Lung (tissue), 12 donors: ENCODE measurements around the gene EPN1. TPM values are rescaled to one million over a fixed set of nuclear protein-coding genes. Genes with fewer than 3 reads are reported as not detected.

Experiments used
- ATAC-seq: fragments of 200-7000 bp; cut with Tn5 transposase; one replicate; pipeline ENCODE4 v1.9.1; 2020; ENCODE audit warnings: moderate number of reproducible peaks; ENCODE audit not compliant: insufficient read depth, low FRiP score
- DNase-seq, 3 donors: peaks; one replicate each; pipeline ENCODE4 v3.0.0-alpha.2; 2013 to 2017
- H3K27ac ChIP-seq, 2 donors: one replicate each; pipeline ENCODE4 v1.5.1; 2013; ENCODE audit warnings: mild to moderate bottlenecking in 2 of 2, moderate library complexity in 2 of 2, control low read depth in 1 of 2, inconsistent platforms in 1 of 2, low read depth in 1 of 2, low read length in 1 of 2
- H3K27me3 ChIP-seq, 3 donors: one replicate each; pipeline ENCODE4 v1.5.1; 2013; ENCODE audit warnings: low read length in 2 of 3; ENCODE audit not compliant: control insufficient read depth in 3 of 3, insufficient read depth in 3 of 3
- H3K36me3 ChIP-seq, 4 donors: one replicate each; pipeline ENCODE4 v1.5.1; 2013; ENCODE audit warnings: low read length in 4 of 4, mild to moderate bottlenecking in 1 of 4, moderate library complexity in 1 of 4; ENCODE audit not compliant: control insufficient read depth in 4 of 4, insufficient read depth in 4 of 4
- H3K4me1 ChIP-seq, 5 donors: one replicate each; pipeline ENCODE4 v1.5.1; 2013; ENCODE audit warnings: low read length in 5 of 5, mild to moderate bottlenecking in 2 of 5, moderate library complexity in 1 of 5; ENCODE audit not compliant: control insufficient read depth in 5 of 5, insufficient read depth in 5 of 5
- H3K4me3 ChIP-seq: one replicate; pipeline ENCODE4 v1.5.1; 2013; ENCODE audit warnings: mild to moderate bottlenecking, control low read depth, moderate library complexity
- H3K9ac ChIP-seq, 2 donors: one replicate each; pipeline ENCODE4 v1.5.1; 2013; ENCODE audit warnings: low read length in 2 of 2, control low read depth in 1 of 2; ENCODE audit not compliant: insufficient read depth in 1 of 2
- H3K9me3 ChIP-seq, 4 donors: one replicate each; pipeline ENCODE4 v1.5.1; 2013; ENCODE audit warnings: low read length in 3 of 4, mild to moderate bottlenecking in 1 of 4, moderate library complexity in 1 of 4; ENCODE audit not compliant: control insufficient read depth in 4 of 4, insufficient read depth in 3 of 4
- CTCF ChIP-seq: IDR thresholded peaks from 2 replicates; pipeline ENCODE4 v1.5.1; 2012; ENCODE audit warnings: mild to moderate bottlenecking; ENCODE audit errors: control extremely low read depth, extremely low read depth
- WGBS, 2 donors: extraction: QIAGEN DNeasy Blood & Tissue Kit; methylation state at CpG; one replicate each; pipeline ENCODE4 v1.1.7; 2013; 5-methylcytosine and 5-hydroxymethylcytosine counted together
- polyA plus RNA-seq, 2 donors: library from polyadenylated mRNA; stranded (reverse); fragments of 200-250 nt; gene quantifications; one replicate each; pipeline ENCODE4 v1.2.1, GENCODE V29; 2013
- total RNA-seq, 2 donors: library from RNA; depleted of rRNA in 1 of 2; stranded (reverse); fragments of >200 nt in 1 of 2; gene quantifications; one replicate each; pipeline ENCODE4 v1.2.1, GENCODE V29; 2014 to 2021
- donor health status: control.
- donor health status: control.
- donor health status: Bipolar disorder and iron deficiency.
- donor health status: healthy.
- donor health status: DM: yes; HTN: yes; CAD: no.

The EPN1 gene
- total and polyA plus RNA-seq, 4 donors, result 84.8 to 140 (median 99.5) TPM

- Histone ChIP-seq H3K36me3 (peaks cover 0 to 16% (median 3%) of the 10 kb centered on the region in 4 donors), H3K9ac (peak within 1 kb of the TSS in 1 of 2 donors; percentile 65), H3K4me1 (peaks cover 0 to 29% (median 15%) of the 10 kb centered on the region in 5 donors), H3K4me3 (peak within 1 kb of the TSS; percentile 69), H3K27me3 (no peaks in the 10 kb centered on the region), H3K9me3 (no peaks in the 10 kb centered on the region), H3K27ac (peak within 1 kb of the TSS; percentile 77 to 80)
- DNase-seq (peak; percentile 87 to 90 (median 88)), ATAC-seq (peak; percentile 60)
- 1 to 2% methylated on average over 60 to 87 of the region's 87 CpGs for WGBS, 2 donors
- no peak for TF ChIP-seq CTCF
These were observed 27.1 kb upstream of the EPN1 start, which contains the start of gene CCDC106 for GRCh38 chr19:55647732-55648584. CCDC106 (plus strand) TSS chr19:55648212; CDS start chr19:55649047, 835 bp downstream.

- peak overlapping the region in 1 of 2 donors; percentile 65 for H3K9ac ChIP-seq
- peak in 1 of 3 donors; percentile 20 for DNase-seq
- H3K4me3 ChIP-seq, result peak overlapping the region; percentile 69
- WGBS, 2 donors, result 19 to 21% methylated on average over 24 to 25 of the region's 25 CpGs
- peaks cover 0 to 25% (median 14%) of the 10 kb centered on the region in 5 donors for H3K4me1 ChIP-seq
- H3K27ac ChIP-seq, result peak overlapping the region; percentile 77 to 80
- H3K9me3 ChIP-seq, result no peaks in the 10 kb centered on the region
- no peaks in the 10 kb centered on the region for H3K27me3 ChIP-seq
- ATAC-seq, result no peak
- TF ChIP-seq CTCF, result no peak
- peaks cover 0 to 16% (median 3%) of the 10 kb centered on the region in 4 donors for H3K36me3 ChIP-seq
These were observed 26.3 kb upstream of the EPN1 start for GRCh38 chr19:55648585-55649267.

GRCh38 chr19:55649268-55650125, 25.5 kb upstream of the EPN1 start:
- DNase-seq, result no peak
- Histone ChIP-seq H3K27ac (no peak overlapping the region), H3K9me3 (no peaks in the 10 kb centered on the region), H3K9ac (no peak overlapping the region), H3K36me3 (peaks cover 0 to 15% (median 3%) of the 10 kb centered on the region in 4 donors), H3K27me3 (no peaks in the 10 kb centered on the region), H3K4me3 (no peak overlapping the region), H3K4me1 (peaks cover 0 to 20% (median 9%) of the 10 kb centered on the region in 5 donors)
- 80 to 82% methylated on average over 17 of the region's 17 CpGs for WGBS, 2 donors
- TF ChIP-seq CTCF, result no peak
- ATAC-seq, result no peak
